ENCODE measurements around the gene TCAIM. TPM values are rescaled to one million over a fixed set of nuclear protein-coding genes. Genes with fewer than 3 reads are reported as not detected.
"Not testable (repeated sequence)": the region's sequence is repeated elsewhere in the genome, so short reads cannot be mapped to it uniquely, and the experiment has no call there.

Gene TCAIM
- total RNA-seq, 1 experiment from 2014 or later, result 18.6 TPM

DNA sequence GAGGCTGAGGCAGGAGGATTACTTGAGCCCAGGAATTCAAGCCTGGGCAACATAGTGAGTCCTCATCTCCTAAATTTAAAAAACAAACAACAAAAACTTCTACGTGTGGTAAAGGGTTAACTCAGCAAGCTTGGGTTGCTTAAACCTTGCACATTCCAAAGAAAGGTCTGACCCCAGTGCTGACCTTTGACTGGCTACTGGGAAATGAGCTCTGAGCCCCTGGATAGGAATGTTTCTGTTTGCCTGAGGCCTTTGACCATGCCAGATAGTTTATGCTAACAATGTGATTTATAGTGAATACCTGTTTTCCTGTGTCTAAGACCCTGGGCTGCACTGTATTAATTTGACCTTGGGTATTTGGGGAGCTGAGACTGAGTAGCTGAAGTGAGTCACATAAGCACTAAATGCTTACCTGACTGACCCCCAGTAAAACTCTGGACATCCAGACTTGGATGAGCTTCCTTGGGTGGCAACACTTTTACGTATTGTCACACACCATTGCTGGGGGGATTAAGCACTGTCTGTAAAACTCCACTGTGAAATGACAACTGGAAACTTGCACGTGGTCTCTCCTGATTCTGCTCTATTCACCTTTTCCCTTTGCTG is 20.7 kb downstream of the TCAIM start:
- Histone ChIP-seq H3K9me3 (replicated peaks) (no peaks in the 10 kb centered on the region), H3K36me3 (peaks cover 3% of the 10 kb centered on the region; the same call in 1 of the 2 replicates), H3K27ac (no peak overlapping the region), H3K27me3 (replicated peaks) (no peaks in the 10 kb centered on the region), H3K4me1 (replicated peaks) (peaks cover 5% of the 10 kb centered on the region), H3K4me3 (no peak overlapping the region)
- no peak for DNase-seq (ENCODE audit: low read depth in 1 of 2, low spot score in 2 of 2)

DNA sequence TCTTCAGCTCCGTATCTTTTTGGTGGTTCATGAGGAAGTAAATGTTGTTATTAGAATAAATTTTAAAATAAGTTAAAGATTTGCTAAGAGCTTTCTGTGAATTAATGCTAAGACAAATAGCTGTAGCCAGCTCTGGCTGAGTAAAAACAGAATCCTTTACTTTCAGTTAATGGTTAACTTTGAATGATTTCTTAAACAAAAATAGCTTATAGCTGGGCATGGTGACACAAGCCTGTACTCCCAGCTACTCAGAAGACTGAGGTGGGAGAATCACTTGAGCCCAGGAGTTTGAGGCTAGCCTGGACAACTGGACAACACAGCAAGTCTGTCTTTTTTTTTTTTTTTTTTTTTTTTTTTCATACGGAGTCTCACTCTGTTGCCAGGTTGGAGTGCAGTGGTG is 25.0 kb downstream of the TCAIM start:
- no peaks in the 10 kb centered on the region for H3K4me1 ChIP-seq (replicated peaks)
- no peaks in the 10 kb centered on the region for H3K9me3 ChIP-seq (replicated peaks)
- no peaks in the 10 kb centered on the region for H3K27me3 ChIP-seq (replicated peaks)
- no peak overlapping the region for H3K27ac ChIP-seq
- peaks cover 2% of the 10 kb centered on the region; the same call in 1 of the 2 replicates for H3K36me3 ChIP-seq
- H3K4me3 ChIP-seq, result no peak overlapping the region
- no peak for DNase-seq (ENCODE audit: low read depth in 1 of 2, low spot score in 2 of 2)

DNA sequence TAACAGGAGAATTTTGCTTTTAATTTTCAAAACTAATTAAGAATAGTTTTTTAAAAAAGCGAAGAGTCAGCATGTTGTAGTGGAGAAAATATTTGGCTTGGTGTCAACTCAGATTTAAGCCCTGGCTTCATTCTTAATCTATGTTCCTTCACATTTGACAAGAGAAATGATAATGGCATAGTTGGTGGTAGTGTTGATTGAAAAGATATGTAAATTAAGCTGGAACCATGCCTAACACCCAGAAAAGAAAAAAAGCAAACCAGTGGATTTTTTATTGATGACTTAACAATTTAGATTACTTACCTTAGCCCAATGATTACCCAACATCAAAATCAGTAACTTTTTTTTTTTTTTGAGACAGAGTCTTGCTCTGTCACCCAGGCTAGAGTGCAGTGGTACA is 27.4 kb downstream of the TCAIM start:
- Histone ChIP-seq H3K4me1 (replicated peaks) (no peaks in the 10 kb centered on the region), H3K9me3 (replicated peaks) (no peaks in the 10 kb centered on the region), H3K27me3 (replicated peaks) (no peaks in the 10 kb centered on the region), H3K4me3 (no peak overlapping the region), H3K27ac (no peak overlapping the region), H3K36me3 (no peaks in the 10 kb centered on the region)
- no peak for DNase-seq (ENCODE audit: low read depth in 1 of 2, low spot score in 2 of 2)

DNA sequence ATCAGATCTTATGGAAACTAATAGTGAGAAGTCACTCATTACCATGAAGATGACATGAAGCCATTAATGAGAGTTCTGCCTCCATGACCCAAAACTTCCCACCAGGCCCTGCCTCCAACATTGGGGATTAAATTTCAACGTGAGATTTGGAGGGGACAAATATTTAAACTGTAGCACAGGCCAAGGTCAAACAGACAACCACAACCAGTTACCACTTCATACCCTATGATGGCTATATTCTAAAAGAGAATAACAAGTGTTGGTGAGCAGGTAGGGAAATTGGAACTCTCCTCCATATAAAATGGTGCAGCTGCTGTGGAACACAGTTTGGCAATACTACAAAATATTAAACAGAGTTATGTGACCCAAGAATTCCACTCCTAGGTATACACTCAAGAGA is 36.9 kb downstream of the TCAIM start:
- Histone ChIP-seq H3K4me1 (replicated peaks) (no peaks in the 10 kb centered on the region), H3K9me3 (replicated peaks) (no peaks in the 10 kb centered on the region; the same call in 1 of the 2 replicates), H3K36me3 (no peaks in the 10 kb centered on the region), H3K4me3 (no peak overlapping the region), H3K27me3 (replicated peaks) (no peaks in the 10 kb centered on the region), H3K27ac (no peak overlapping the region)
- no peak for DNase-seq (ENCODE audit: low read depth in 1 of 2, low spot score in 2 of 2)

DNA sequence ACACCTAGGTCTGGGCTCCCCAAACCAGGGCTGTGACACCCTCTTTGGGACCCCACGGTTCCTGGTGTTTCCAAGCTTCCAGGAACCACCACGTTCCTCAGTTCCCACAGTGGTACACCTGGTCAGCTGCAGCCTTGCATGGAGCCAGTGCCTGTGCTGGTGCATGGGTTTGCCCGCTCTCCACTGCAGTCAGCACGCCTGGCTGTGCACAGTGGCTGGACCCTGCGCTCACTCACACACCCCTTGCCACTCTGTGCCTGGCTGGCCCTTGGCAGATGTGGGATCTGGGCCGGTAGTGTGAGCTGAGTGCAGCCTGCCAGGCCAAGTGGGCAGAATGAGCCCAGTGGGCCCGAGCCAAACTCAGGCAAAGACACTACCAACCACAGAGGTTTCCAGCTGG is 48.8 kb downstream of the TCAIM start:
- Histone ChIP-seq H3K4me3 (no peak overlapping the region), H3K27ac (no peak overlapping the region), H3K27me3 (replicated peaks) (no peaks in the 10 kb centered on the region), H3K36me3 (no peaks in the 10 kb centered on the region), H3K4me1 (replicated peaks) (no peaks in the 10 kb centered on the region), H3K9me3 (replicated peaks) (no peaks in the 10 kb centered on the region)
- DNase-seq (ENCODE audit: low read depth in 1 of 2, low spot score in 2 of 2), result no peak

DNA sequence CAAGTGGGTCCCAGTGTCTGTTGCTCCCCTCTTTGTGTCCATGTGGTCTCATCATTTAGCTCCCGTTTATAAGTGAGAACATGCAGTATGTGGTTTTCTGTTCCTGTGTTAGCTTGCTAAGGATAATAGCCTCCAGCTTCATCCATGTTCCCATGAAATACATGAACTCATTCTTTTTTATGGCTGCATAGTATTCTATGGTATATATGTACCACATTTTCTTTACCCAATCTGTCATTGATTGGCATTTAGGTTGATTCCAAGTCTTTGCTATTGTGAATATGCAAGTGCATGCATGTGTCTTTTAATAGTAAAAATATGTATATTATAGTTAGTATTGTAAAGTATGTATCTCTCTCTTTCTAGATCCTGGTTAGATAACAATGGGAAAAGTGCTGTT is 53.9 kb downstream of the TCAIM start:
- no peak overlapping the region for H3K27ac ChIP-seq
- no peaks in the 10 kb centered on the region for H3K4me1 ChIP-seq (replicated peaks)
- no peaks in the 10 kb centered on the region for H3K27me3 ChIP-seq (replicated peaks)
- H3K4me3 ChIP-seq, result no peak overlapping the region
- no peaks in the 10 kb centered on the region for H3K36me3 ChIP-seq
- no peaks in the 10 kb centered on the region for H3K9me3 ChIP-seq (replicated peaks)
- DNase-seq (ENCODE audit: low read depth in 1 of 2, low spot score in 2 of 2), result no peak

DNA sequence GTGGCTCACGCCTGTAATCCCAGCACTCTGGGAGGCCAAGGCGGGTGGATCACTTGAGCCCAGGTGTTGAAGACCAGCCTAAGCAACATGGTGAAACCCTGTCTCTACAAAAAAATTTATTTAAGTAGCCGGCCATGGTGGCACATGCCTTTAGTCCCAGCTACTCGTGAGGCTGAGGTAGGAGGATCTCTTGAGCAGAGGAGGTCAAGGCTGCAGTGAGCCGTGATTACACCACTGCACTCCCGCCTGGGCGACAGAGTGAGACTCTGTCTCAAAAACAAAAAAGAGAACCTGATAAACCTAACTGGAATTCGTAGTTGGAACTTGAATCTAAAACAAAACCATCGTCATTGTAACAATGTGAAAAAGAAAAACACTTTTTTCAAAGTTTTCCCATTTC is 57.1 kb downstream of the TCAIM start:
- H3K9me3 ChIP-seq (replicated peaks), result no peaks in the 10 kb centered on the region
- DNase-seq (ENCODE audit: low read depth in 1 of 2, low spot score in 2 of 2), result no peak
- H3K4me1 ChIP-seq (replicated peaks), result no peaks in the 10 kb centered on the region
- H3K36me3 ChIP-seq, result no peaks in the 10 kb centered on the region
- H3K4me3 ChIP-seq, result no peak overlapping the region
- H3K27me3 ChIP-seq (replicated peaks), result no peaks in the 10 kb centered on the region
- H3K27ac ChIP-seq, result no peak overlapping the region

DNA sequence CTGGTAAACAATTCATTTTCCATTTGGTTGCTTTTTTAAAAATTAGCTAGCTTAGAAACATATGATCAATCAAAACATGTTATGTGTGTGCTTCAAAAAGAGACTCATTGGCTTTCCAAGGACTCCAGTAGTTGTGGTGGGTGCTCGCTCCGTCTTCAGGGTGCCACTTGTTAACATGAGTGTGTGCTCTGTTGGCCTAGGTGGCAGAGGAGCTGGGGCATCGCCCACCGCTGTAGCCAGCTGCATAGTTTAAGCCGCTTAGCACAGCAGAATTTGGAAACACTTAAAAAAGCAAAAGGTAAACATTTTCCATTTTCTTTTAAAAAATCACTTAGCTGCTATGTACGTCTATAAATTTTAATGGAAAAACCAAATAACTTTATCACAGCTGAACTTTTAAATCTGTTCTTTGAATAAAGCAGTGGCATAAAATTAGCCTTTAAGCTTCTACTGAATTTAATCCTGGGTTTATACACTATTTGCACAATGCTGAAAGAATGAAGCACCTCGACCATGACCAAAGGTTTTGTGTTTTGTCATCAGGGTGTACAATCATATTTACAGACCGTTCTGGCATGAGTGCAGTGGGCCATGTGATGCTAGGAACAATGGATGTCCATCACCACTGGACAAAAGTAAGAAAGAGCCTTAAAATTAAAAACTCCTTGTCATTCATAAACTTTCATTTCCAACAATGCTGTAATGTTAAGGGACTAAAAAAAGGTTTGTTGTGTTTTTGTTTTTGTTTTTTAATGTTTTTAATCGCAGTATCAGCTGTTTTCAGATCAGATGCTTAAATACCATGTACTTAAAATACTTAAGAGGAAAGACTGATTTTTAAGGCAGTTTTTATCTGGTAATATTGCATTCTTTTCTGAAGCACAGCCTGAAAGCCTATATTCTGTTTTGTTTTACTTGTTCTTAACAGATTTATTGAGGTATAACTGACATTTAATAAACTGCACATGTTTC is 57.9 kb downstream of the TCAIM start:
- Histone ChIP-seq H3K4me1 (replicated peaks) (no peaks in the 10 kb centered on the region), H3K27me3 (replicated peaks) (no peaks in the 10 kb centered on the region), H3K4me3 (no peak overlapping the region), H3K27ac (no peak overlapping the region), H3K36me3 (no peaks in the 10 kb centered on the region), H3K9me3 (replicated peaks) (no peaks in the 10 kb centered on the region)
- no peak for DNase-seq (ENCODE audit: low read depth in 1 of 2, low spot score in 2 of 2)

DNA sequence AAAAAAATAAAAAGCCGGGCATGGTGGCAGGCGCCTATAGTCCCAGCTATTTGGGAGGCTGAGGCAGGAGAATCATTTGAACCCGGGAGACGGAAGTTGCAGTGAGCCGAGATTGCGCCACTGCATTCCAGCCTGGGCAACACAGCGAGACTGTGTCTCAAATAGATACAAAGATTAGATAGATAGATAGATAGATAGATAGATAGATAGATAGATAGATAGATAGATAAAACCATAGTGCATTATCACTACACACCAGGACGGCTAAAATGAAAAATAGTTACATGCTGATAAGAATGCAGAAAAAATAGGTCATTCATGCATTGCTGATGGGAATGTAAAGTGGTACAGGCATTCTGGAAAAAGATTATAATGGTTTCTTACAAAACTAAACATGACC is 59.7 kb downstream of the TCAIM start:
- DNase-seq (ENCODE audit: low read depth in 1 of 2, low spot score in 2 of 2); H3K36me3 ChIP-seq; H3K4me1 ChIP-seq (replicated peaks); H3K27ac ChIP-seq; H3K27me3 ChIP-seq (replicated peaks); H3K4me3 ChIP-seq; H3K9me3 ChIP-seq (replicated peaks): not testable (repeated sequence)

DNA sequence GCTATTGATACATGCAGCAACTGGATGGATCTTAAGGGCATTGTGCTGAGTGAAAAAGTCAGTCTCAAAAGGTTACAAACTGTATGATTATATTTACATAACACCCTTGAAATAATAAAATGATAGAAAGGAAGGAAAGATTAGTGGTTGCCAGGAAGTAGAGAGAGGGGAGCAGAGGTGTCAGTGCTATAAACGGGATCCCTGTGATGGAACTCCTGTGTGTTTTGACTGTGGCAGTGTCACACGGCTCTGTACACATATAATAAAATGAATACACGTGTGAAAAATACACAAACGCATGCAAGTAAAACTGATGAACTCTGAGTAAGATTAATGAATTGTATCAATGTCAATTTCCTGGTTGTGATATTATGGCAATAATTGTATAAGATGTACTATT is 60.3 kb downstream of the TCAIM start:
- no peak overlapping the region for H3K4me3 ChIP-seq
- no peaks in the 10 kb centered on the region for H3K36me3 ChIP-seq
- H3K27ac ChIP-seq, result no peak overlapping the region
- DNase-seq (ENCODE audit: low read depth in 1 of 2, low spot score in 2 of 2), result no peak
- H3K4me1 ChIP-seq (replicated peaks), result no peaks in the 10 kb centered on the region
- no peaks in the 10 kb centered on the region for H3K9me3 ChIP-seq (replicated peaks)
- H3K27me3 ChIP-seq (replicated peaks), result no peaks in the 10 kb centered on the region

DNA sequence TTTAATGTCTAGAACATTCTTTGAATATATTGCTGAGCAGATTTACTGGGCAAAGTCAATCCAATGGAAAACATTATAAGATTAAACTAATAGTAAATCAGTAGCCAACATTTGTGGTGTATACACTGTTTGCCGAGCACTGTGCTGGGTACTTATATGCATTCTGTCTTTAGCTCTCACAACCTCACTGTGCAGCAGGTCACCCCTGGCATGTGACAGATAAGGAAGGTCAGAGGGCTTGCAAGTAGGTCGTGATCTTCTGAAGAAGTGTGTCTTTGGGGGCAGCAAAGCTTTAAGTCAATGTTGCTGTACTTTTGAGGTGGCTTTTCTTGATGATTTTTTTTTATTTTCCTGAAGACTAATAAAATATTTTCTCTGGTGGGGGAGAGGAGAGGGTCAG is 62.2 kb downstream of the TCAIM start:
- Histone ChIP-seq H3K27ac (no peak overlapping the region), H3K27me3 (replicated peaks) (no peaks in the 10 kb centered on the region), H3K36me3 (no peaks in the 10 kb centered on the region), H3K4me3 (no peak overlapping the region), H3K9me3 (replicated peaks) (no peaks in the 10 kb centered on the region), H3K4me1 (replicated peaks) (no peaks in the 10 kb centered on the region)
- no peak for DNase-seq (ENCODE audit: low read depth in 1 of 2, low spot score in 2 of 2)

DNA sequence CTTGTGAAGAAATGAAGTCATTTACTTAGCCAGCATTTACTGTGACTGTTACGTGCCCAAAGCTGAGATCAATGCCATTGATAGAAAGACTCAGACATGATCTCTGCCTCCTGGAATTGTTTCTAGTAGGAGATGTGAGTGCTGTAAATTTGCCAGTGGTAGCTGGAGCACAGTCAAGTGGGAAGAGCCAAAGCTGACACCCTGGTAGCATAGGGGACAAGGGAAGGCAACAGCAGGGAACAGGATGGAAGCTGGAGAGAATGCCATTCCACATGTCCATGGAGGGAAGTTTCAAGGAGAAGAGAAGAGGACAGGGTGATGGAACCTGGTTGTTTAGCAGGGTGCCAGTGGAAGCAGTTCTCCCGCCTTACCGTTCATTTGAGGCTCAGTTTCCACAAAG is 64.0 kb downstream of the TCAIM start:
- H3K27me3 ChIP-seq (replicated peaks), result no peaks in the 10 kb centered on the region
- H3K36me3 ChIP-seq, result no peaks in the 10 kb centered on the region
- no peak overlapping the region for H3K4me3 ChIP-seq
- no peak for DNase-seq (ENCODE audit: low read depth in 1 of 2, low spot score in 2 of 2)
- H3K4me1 ChIP-seq (replicated peaks), result no peaks in the 10 kb centered on the region
- no peak overlapping the region for H3K27ac ChIP-seq
- no peaks in the 10 kb centered on the region for H3K9me3 ChIP-seq (replicated peaks)

DNA sequence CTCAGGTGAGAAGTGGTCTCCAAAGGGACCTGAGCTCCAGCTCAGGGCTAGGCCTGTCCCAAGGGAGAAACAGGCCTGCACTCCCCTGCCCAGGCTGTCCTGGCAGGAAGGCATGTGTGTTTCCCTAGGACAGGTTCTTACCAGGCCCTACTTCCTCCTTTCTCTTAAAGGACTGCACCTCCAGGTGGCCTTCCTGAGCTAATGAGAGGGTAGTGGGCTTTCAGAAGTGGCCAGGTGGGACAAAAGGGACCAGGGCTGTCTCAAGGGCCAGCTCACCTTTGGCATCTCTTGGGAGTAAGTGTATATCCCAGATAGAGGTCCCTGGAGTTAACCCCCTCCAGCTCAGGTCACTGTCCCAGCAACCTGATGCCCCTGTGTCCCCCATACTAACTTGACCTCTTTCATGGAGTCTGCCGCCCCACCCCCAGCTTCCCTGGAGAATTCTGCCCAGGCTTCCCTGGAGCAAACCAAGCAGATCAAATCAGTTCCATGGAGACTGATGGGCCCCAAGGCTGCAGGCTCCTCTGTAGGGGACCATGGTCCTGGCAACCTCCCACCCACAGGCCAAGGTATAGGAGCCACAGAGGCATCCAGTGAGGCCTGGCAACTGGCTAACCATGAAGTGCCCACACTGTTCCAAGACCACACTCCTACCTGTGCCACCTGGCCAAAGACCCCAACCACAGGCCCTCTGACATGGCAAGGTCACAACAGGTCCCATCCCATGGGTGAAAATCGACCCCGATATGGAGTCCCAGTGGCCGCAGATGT is 71.3 kb downstream of the TCAIM start:
- no peak overlapping the region for H3K4me3 ChIP-seq
- H3K27ac ChIP-seq, result no peak overlapping the region
- H3K4me1 ChIP-seq (replicated peaks), result no peaks in the 10 kb centered on the region
- no peak for DNase-seq (ENCODE audit: low read depth in 1 of 2, low spot score in 2 of 2)
- no peaks in the 10 kb centered on the region for H3K9me3 ChIP-seq (replicated peaks)
- H3K27me3 ChIP-seq (replicated peaks), result no peaks in the 10 kb centered on the region
- H3K36me3 ChIP-seq, result no peaks in the 10 kb centered on the region
